Osteocyte (in vitro differentiated cells): ENCODE results near the gene GTF2F2. TPM values are rescaled to one million over a fixed set of nuclear protein-coding genes. Genes with fewer than 3 reads are reported as not detected.

Source experiments
- DNase-seq: peaks from one replicate; pipeline ENCODE4 v3.0.0; 2021; ENCODE audit warnings: mixed read lengths; ENCODE audit not compliant: unreplicated experiment; ENCODE audit errors: extremely low spot score
- H3K27ac Mint-ChIP-seq: one replicate; pipeline ENCODE4 v1.8.0; 2021; ENCODE audit warnings: mild to moderate bottlenecking, mixed read lengths; ENCODE audit not compliant: unreplicated experiment
- H3K27me3 Mint-ChIP-seq: one replicate; pipeline ENCODE4 v1.8.0; 2021; ENCODE audit warnings: mixed read lengths; ENCODE audit not compliant: unreplicated experiment
- H3K36me3 Mint-ChIP-seq: one replicate; pipeline ENCODE4 v1.8.0; 2021; ENCODE audit warnings: mixed read lengths; ENCODE audit not compliant: unreplicated experiment
- H3K4me1 Mint-ChIP-seq: one replicate; pipeline ENCODE4 v1.8.0; 2021; ENCODE audit warnings: mixed read lengths; ENCODE audit not compliant: unreplicated experiment
- H3K4me3 Mint-ChIP-seq: one replicate; pipeline ENCODE4 v1.8.0; 2021; ENCODE audit warnings: mild to moderate bottlenecking, moderate library complexity, mixed read lengths; ENCODE audit not compliant: unreplicated experiment
- H3K9me3 Mint-ChIP-seq: one replicate; pipeline ENCODE4 v1.8.0; 2021; ENCODE audit warnings: mixed read lengths; ENCODE audit not compliant: unreplicated experiment
- CTCF ChIP-seq: fragments of 200-600 bp; sonication (generic); IDR thresholded peaks from 2 replicates; pipeline ENCODE4 v1.5.0; 2021; ENCODE audit warnings: antibody characterized with exemption, mild to moderate bottlenecking, moderate library complexity
- total RNA-seq: library from RNA; stranded (reverse); gene quantifications from 2 replicates; pipeline ENCODE4 v1.2.1, GENCODE V29; 2021

The GTF2F2 gene
- total RNA-seq, 1 donor from 2014 or later = 15.6 TPM

- Mint-ChIP-seq H3K27me3 (no peaks in the 10 kb centered on the region), H3K27ac (peak overlapping the region; percentile 44), H3K4me1 (peaks cover 58% of the 10 kb centered on the region), H3K9me3 (no peaks in the 10 kb centered on the region), H3K36me3 (no peaks in the 10 kb centered on the region), H3K4me3 (no peak overlapping the region)
- DNase-seq = no peak
- TF ChIP-seq CTCF = no peak
Measured at GRCh38 chr13:45327253-45327955, 207.1 kb downstream of the GTF2F2 start.

GRCh38 chr13:45328661-45329111 lies 208.4 kb downstream of the GTF2F2 start:
- TF ChIP-seq CTCF = no peak
- H3K27me3 Mint-ChIP-seq = no peaks in the 10 kb centered on the region
- peaks cover 71% of the 10 kb centered on the region for H3K4me1 Mint-ChIP-seq

GRCh38 chr13:45331123-45331619 lies 210.9 kb downstream of the GTF2F2 start:
- DNase-seq = no peak
- H3K36me3 Mint-ChIP-seq = peaks cover 18% of the 10 kb centered on the region
- H3K27me3 Mint-ChIP-seq = no peaks in the 10 kb centered on the region
- no peak overlapping the region for H3K4me3 Mint-ChIP-seq
- no peak overlapping the region for H3K27ac Mint-ChIP-seq
- H3K9me3 Mint-ChIP-seq = no peaks in the 10 kb centered on the region
- no peak for TF ChIP-seq CTCF
- H3K4me1 Mint-ChIP-seq = peaks cover 73% of the 10 kb centered on the region

More at GRCh38 chr13:45328661-45329111, 208.4 kb downstream of the GTF2F2 start:
- no peak for DNase-seq
- Mint-ChIP-seq H3K36me3 (no peaks in the 10 kb centered on the region), H3K27ac (peak overlapping the region; percentile 88), H3K9me3 (no peaks in the 10 kb centered on the region), H3K4me3 (no peak overlapping the region)

GRCh38 chr13:45331692-45332035 lies 211.4 kb downstream of the GTF2F2 start:
- peak overlapping the region; percentile 24 for H3K27ac Mint-ChIP-seq
- peaks cover 23% of the 10 kb centered on the region for H3K36me3 Mint-ChIP-seq
- TF ChIP-seq CTCF = no peak
- no peak for DNase-seq
- no peaks in the 10 kb centered on the region for H3K9me3 Mint-ChIP-seq
- no peak overlapping the region for H3K4me3 Mint-ChIP-seq
- H3K27me3 Mint-ChIP-seq = no peaks in the 10 kb centered on the region
- H3K4me1 Mint-ChIP-seq = peaks cover 78% of the 10 kb centered on the region

GRCh38 chr13:45332036-45332830 lies 211.9 kb downstream of the GTF2F2 start:
- no peaks in the 10 kb centered on the region for H3K9me3 Mint-ChIP-seq
- DNase-seq = no peak
- peak overlapping the region; percentile 27 for H3K4me3 Mint-ChIP-seq
- H3K27ac Mint-ChIP-seq = peak overlapping the region; percentile 82
- peaks cover 80% of the 10 kb centered on the region for H3K4me1 Mint-ChIP-seq
- no peak for TF ChIP-seq CTCF
- peaks cover 28% of the 10 kb centered on the region for H3K36me3 Mint-ChIP-seq
- H3K27me3 Mint-ChIP-seq = no peaks in the 10 kb centered on the region
